Measurements from ENCODE around the gene NEGR1. TPM values are rescaled to one million over a fixed set of nuclear protein-coding genes. Genes with fewer than 3 reads are reported as not detected.

The NEGR1 gene
- total and polyA plus RNA-seq, 9 donors, result 4.7 to 15.1 (median 9.1) TPM

- H3K9me3 ChIP-seq, result no peaks in the 10 kb centered on the region
- H3K27me3 ChIP-seq, result no peaks in the 10 kb centered on the region
- 90 to 92% (median 91%) methylated on average over 2 of the region's 2 CpGs for WGBS, 3 donors
- DNase-seq, result no peak
- H3K4me3 ChIP-seq, result no peak overlapping the region
- H3K27ac ChIP-seq, result no peak overlapping the region
- no peaks in the 10 kb centered on the region for H3K4me1 ChIP-seq (ENCODE audit: insufficient read depth)
- TF ChIP-seq, protein P1, sequence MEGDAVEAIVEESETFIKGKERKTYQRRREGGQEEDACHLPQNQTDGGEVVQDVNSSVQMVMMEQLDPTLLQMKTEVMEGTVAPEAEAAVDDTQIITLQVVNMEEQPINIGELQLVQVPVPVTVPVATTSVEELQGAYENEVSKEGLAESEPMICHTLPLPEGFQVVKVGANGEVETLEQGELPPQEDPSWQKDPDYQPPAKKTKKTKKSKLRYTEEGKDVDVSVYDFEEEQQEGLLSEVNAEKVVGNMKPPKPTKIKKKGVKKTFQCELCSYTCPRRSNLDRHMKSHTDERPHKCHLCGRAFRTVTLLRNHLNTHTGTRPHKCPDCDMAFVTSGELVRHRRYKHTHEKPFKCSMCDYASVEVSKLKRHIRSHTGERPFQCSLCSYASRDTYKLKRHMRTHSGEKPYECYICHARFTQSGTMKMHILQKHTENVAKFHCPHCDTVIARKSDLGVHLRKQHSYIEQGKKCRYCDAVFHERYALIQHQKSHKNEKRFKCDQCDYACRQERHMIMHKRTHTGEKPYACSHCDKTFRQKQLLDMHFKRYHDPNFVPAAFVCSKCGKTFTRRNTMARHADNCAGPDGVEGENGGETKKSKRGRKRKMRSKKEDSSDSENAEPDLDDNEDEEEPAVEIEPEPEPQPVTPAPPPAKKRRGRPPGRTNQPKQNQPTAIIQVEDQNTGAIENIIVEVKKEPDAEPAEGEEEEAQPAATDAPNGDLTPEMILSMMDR (IDR thresholded peaks at IDR 0.05), result no peak
- TF ChIP-seq POLR2A (IDR thresholded peaks at IDR 0.05) (no peak), EP300 (IDR thresholded peaks at IDR 0.05) (no peak)
- intact Hi-C loops (cut with DNase I), result no loop called here
- no peaks in the 10 kb centered on the region for H3K36me3 ChIP-seq
Measured at GRCh38 chr1:71853360-71853759, 429.0 kb downstream of the NEGR1 start.

GRCh38 chr1:71850936-71851335, 431.4 kb downstream of the NEGR1 start:
- H3K9me3 ChIP-seq, result no peaks in the 10 kb centered on the region
- H3K4me3 ChIP-seq, result no peak overlapping the region
- peak in 1 of 5 donors; percentile 36 for DNase-seq
- no peaks in the 10 kb centered on the region for H3K4me1 ChIP-seq (ENCODE audit: insufficient read depth)
- H3K27ac ChIP-seq, result no peak overlapping the region
- WGBS, 3 donors, result 39 to 56% (median 40%) methylated on average over 3 of the region's 3 CpGs
- no peaks in the 10 kb centered on the region for H3K36me3 ChIP-seq
- TF ChIP-seq EP300 (IDR thresholded peaks at IDR 0.05), result no peak
- TF ChIP-seq, protein P1 (IDR thresholded peaks at IDR 0.05), result no peak
- no peak for TF ChIP-seq POLR2A (IDR thresholded peaks at IDR 0.05)
- intact Hi-C loops (cut with DNase I), result no loop called here
- no peaks in the 10 kb centered on the region for H3K27me3 ChIP-seq

- Histone ChIP-seq H3K27ac (no peak overlapping the region), H3K9me3 (no peaks in the 10 kb centered on the region), H3K27me3 (no peaks in the 10 kb centered on the region), H3K4me3 (no peak overlapping the region), H3K4me1 (ENCODE audit: insufficient read depth) (no peaks in the 10 kb centered on the region), H3K36me3 (no peaks in the 10 kb centered on the region)
- no peak for DNase-seq
- no peak for TF ChIP-seq POLR2A (IDR thresholded peaks at IDR 0.05)
- TF ChIP-seq, protein P1 (IDR thresholded peaks at IDR 0.05), result no peak
- TF ChIP-seq EP300 (IDR thresholded peaks at IDR 0.05), result no peak
- intact Hi-C loops (cut with DNase I), result no loop called here
Measured at GRCh38 chr1:71850515-71850914, 431.8 kb downstream of the NEGR1 start.

GRCh38 chr1:71843012-71843411, 439.3 kb downstream of the NEGR1 start:
- Histone ChIP-seq H3K27ac (no peak overlapping the region), H3K36me3 (no peaks in the 10 kb centered on the region), H3K27me3 (no peaks in the 10 kb centered on the region), H3K9me3 (no peaks in the 10 kb centered on the region), H3K4me1 (ENCODE audit: insufficient read depth) (peaks cover 3% of the 10 kb centered on the region), H3K4me3 (no peak overlapping the region)
- WGBS, 3 donors, result 89 to 98% (median 92%) methylated on average over 2 of the region's 2 CpGs
- DNase-seq, result no peak
- intact Hi-C loops (cut with DNase I), result no loop called here
- no peak for TF ChIP-seq EP300 (IDR thresholded peaks at IDR 0.05)
- TF ChIP-seq POLR2A (IDR thresholded peaks at IDR 0.05), result no peak
- TF ChIP-seq, protein P1 (IDR thresholded peaks at IDR 0.05), result no peak

- Histone ChIP-seq H3K4me1 (ENCODE audit: insufficient read depth) (peaks cover 3% of the 10 kb centered on the region), H3K27me3 (no peaks in the 10 kb centered on the region), H3K27ac (no peak overlapping the region), H3K9me3 (no peaks in the 10 kb centered on the region), H3K4me3 (no peak overlapping the region), H3K36me3 (no peaks in the 10 kb centered on the region)
- DNase-seq, result no peak
- TF ChIP-seq, protein P1 (IDR thresholded peaks at IDR 0.05), result no peak
- TF ChIP-seq POLR2A (IDR thresholded peaks at IDR 0.05) (no peak), EP300 (IDR thresholded peaks at IDR 0.05) (no peak)
- 68 to 91% (median 76%) methylated on average over 4 of the region's 4 CpGs for WGBS, 3 donors
- intact Hi-C loops (cut with DNase I), result no loop called here
Measured at GRCh38 chr1:71839876-71840275, 442.5 kb downstream of the NEGR1 start.

All from ovary (tissue), 9 donors.